Activated T-cell treated with anti-CD3 and anti-CD28 coated beads for 24 hours (primary cell): ENCODE results near the gene PAF1.

Experiments
- DNase-seq: peaks from one replicate; pipeline ENCODE4 v3.0.0-alpha.2; 2020; ENCODE audit warnings: low read depth

The PAF1 gene

DNA sequence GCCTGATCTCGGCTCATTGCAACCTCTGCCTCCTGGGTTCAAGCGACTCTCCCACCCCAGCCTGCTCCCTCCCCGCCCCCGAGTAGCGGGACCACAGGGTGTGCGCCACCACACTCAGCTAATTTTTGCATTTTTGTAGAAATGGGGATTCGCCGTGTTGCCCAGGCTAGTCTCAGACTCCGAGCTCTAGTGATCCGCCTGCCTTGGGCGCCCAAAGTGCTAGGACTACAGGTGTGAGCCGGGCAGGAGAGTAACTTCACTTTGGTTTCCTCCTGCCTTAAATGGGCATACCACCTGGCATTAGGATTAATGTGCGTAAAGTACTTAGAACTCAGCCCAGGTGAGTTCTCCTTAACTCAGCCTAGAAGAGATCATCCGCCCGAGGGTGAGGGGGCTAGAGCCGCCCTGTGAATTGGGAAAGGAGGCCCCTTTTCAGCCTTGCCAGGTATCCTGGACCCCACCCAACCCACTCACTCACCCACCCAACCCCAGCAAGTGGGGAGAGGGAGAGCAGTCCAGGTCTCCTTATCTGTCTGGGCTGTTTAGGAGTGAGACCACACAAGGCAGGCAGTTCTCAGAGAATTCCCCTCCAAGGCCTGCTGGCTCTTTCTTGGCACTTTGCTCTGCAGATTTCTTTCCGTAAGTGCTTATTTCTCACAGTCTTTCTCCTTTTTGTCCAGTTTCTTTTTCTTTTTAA, 14.5 kb upstream of the PAF1 start:
- no peak for DNase-seq

DNA sequence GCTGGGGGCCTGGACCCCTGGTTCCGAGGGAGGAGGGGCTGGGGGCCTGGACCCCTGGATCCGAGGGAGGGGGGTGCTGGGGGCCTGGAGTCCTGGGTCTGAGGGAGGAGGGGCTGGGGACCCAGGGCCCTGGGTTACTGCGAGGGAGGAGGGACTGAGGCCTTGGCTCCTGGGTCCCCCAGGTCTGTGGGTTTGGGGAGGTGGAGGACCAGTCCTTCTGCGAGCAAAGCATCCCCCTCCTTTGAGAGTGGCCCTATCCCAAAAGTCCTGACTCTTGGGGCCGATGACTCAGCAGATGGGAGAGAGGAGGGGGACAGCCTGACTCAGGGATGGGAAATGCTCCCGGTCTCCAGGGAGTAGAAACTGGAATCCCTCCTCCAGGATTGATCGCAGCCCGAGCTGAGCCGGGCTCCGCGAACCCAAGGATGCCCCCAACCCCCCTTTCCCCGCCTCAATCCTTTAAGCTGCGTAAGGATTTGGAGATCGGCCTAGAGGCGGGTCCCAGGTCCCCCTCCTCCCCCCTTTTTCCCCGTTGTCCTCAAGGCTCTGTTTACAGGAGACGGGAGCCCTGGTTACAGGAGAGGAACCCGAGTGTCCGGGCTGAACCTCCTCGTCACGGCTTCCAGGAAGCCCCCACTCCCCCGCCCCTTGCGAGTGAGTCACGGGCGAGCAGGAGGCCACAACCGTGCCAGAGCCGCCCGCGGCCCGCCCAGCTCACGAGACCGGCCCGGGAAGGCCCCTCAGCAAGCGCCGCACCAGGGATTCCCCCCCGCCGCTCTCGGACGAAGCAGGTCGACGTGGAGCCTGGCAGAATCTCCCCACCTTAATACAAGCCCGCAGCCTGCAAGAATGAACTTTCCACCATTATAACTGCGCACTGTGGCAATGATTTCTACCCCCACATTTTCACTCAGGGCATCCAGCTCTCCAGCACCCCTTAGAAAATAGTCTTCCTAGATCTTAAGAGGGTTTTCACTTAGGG, 12.7 kb upstream of the PAF1 start:
- DNase-seq, result peak; percentile 94

DNA sequence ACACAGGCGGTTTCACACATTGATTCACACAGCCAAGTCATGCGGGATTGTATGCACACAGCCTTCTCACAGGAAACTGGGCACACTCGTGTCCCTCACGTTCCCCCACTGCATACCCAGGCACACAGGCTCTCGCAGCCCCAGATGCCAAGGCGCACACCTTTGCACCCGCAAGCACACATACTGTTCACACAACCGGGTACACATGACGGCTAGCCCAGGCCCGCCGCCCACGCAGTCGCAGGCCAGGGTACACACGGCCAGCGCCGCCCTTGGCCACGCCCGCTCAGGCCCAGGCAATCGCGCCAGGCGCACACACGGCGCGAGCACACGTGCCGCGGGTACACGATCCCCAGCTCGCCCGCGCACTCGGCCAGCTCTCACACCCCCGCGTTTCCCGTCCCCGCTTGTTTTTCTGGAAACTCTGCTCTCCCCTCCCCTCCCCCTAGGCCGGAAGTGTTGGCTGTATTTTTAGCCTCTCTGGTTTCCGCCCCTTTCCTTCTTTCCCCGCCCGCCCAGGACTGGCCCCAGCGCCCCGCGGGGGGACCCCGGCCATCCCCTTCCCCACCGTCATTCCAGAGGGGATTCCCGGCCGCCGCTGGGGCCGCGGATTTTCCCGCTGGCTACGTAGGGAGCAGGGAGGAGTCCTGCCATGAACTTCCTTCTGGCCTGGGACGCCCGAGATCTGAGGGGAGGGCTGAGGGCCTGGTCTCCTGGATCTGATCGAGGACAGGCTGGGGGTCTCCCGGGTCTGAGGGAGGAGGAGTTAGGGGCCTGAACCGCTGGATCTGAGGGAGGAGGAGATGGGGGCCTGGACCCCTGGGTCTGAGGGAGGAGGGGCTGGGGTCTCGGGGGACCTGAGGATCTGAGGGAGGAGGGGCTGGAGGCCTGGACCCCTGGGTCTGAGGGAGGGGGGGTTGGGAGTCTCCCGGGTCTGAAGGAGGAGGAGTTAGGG, 11.7 kb upstream of the PAF1 start:
- peak; percentile 83 for DNase-seq

- peak; percentile 76 for DNase-seq
Measured at GRCh38 chr19:39401549-39402345, 10.8 kb upstream of the PAF1 start.

DNA sequence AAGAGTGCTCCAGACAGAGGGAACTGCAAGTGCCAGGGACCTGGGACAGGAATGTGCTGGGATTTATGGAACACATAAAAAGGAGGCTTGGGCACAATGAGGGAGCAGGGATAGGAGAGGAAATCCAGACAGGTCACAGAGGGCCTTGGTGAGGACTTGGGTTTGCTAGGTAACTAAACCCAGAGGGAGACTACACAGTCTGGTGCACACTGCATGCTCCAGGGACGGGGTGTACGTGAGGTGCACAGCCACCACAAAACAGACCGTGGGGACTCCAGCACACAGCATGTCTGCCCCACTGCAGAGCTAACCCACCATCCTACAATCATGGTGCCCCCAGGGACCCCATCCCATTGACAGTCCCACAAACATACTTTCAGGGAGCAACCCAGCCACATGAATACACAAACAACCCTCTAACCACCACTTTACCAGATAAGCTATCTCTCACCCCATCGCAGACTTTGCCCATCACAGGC, 10.2 kb upstream of the PAF1 start:
- DNase-seq, result no peak

DNA sequence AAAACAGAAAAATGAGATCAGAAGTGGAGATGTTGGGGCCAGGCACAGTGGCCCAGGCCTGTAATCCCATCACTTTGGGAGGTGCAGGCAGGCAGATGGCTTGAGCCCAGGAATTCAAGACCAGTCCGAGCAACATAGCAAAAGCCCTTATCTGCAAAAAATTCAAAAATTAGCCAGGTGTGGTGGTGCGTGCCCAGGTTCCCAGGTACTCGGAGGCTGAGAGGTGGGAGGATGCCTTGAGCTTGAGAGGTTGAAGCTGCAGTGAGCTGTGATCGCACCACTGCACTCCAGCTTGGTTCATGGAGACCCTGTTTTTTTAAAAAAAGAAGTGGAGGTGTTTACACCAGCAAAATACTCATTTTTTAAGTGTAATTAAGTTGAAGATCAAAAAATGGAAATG, 9.2 kb upstream of the PAF1 start:
- DNase-seq, result no peak

GRCh38 chr19:39399668-39400050, 8.8 kb upstream of the PAF1 start:
- no peak for DNase-seq

GRCh38 chr19:39398297-39398864, 7.5 kb upstream of the PAF1 start:
- DNase-seq, result no peak

- peak; percentile 87 for DNase-seq
Measured at GRCh38 chr19:39397360-39398296, 6.7 kb upstream of the PAF1 start.

DNA sequence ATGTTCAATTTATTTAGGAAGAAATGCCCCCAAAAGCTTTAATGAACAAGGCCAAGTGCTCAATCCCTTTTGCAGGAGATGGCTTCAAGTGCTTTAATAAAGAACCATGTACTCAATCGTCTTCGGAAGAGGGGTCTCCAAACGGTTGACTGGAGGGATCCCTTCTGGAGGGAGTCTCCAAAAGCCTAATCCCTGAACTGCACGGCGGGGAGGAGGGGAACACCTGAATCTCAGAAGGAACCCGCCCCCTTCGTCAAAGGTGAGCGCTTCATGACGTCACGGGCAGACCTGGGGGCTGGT, 505 bp downstream of the PAF1 start:
- DNase-seq, result peak; percentile 60

DNA sequence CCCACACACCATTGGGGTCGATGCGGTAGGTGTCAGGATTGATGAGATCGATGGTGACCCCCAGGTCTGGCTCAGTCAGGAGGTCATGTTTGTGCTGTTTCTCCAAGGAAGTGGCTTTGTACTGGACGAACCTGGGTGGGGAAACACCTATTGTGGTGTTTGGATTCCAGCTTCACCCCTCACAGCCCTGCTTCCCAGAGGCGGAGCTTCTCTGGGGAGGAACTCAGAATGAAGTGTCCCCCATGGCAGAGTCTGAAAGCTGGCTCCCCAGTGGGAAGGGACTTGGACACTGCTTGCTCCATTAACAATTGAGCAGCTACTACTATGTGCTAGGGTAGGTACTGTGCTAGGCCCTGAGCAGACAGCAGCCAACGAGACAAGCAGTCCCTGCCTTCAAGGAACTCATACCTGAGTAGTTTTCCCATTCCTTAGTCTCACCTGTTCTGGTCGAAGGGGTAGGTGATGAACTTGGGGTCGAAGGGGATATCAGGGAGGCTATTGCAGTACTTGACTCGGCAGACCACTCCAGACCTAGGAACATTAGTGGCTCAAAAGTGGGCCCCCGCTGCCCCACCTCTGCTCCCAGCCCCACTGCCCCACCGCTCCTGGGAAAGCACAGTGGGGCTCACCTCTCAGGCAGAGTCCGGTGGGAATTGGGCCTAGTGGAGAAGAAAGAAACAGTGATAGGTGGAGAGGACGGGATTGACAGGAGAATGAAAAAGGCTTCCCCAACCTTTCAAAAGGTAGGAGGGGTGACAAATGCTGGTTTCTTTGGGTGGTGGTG, 1.1 kb downstream of the PAF1 start:
- DNase-seq, result no peak

DNA sequence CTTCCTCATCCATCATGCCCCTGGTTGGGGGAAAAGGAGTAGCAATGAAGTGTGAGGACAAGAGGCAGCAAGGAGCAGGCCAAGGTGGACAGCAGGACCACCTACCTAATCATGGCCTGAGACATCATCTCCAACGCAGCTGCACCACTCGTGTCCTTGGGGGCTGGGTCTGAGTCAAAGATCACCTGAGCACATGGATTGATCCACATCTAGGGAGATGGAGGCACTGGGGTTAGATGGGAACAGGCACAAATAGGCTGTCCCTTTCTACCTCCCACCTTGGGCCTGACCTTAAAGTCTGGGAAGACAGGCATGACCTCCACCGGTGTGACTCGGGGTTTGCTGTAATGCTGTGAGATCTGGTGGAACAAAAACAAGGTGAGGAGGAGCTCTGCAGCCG, 2.2 kb downstream of the PAF1 start:
- no peak for DNase-seq

- no peak for DNase-seq
Measured at GRCh38 chr19:39386557-39386956, 4.3 kb downstream of the PAF1 start.

DNA sequence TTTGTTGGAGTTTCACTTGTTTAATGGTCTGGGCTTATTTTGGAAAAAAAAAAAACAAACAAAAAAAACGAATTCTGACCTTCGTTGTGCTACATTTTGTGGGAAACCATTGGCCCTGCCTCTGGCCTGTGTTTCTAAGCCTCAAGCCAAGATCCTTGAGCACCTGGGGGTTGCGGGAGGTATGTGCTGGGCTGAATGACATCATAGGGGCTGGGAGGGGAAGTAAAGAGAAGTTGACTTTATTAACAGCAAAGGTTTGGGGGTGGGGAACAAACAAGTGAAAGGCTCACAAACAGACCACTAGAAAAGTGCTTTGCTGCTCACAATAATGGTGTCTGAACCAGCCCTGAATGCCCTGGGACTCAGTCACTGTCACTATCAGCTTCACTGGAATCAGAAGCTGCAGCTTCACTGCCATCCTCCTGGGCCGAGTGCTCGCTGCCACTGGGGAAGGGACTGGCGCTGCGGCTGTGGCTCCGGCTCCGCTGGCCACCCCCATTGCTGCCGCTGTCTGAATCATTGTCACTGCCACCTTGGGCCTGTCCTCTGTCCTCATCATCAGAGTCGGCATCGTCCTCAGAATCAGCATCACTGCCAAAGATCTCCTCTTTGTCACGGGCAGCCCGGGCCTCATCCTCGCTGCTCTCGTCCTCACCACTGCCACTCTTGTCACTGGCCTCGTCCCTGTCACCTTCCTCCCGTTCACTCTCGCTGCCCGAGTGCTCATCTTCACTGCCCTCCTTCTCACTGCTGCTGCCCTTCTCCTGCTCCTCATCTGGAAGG, 5.1 kb downstream of the PAF1 start:
- DNase-seq, result no peak

DNA sequence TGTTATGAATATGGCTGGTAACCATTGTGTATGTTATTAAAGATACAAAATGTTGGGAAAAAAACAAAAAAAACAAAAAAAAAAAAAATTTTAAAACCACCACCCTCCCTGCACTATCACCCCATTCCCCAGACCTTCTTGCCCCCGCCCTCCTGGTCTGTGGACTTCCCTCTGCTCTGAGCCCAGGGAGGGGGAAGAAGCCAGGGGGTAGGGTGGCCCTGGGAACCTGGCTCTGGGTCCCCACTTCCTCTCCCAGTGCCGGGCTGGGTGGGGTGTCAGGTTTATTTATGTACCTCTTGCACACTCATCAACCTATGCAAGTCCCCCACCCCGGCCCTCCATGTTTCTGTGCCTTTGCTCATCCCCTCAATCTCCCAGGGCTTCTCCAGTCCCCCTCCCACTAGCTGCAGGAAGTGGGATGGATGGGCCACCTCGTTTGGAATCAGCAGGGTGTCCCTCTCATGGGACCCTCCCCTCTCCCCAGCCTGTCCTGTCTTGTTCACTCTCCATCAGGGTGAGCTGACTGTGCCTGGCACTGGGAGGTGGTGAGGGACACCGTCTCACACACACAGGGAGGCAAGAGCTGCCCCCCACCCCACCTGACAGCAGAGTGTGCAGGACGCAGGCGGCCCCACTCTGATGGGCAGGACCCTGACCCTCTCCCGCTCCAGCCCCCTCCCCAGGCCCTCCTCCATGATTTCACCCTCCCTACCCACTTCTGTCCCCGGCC, 5.9 kb downstream of the PAF1 start:
- no peak for DNase-seq

GRCh38 chr19:39382991-39383828, 7.7 kb downstream of the PAF1 start:
- DNase-seq, result no peak
